Raji (cell line): ENCODE results near the gene PRTN3.

Experiments
- POLR2A ChIP-seq: IDR thresholded peaks from 2 replicates; pipeline ENCODE4 v1.6.1; 2011; ENCODE audit warnings: low read depth, low read length, control low read depth; ENCODE audit not compliant: insufficient read depth

Gene PRTN3

GRCh38 chr19:863315-863620, 22.5 kb downstream of the PRTN3 start:
- TF ChIP-seq POLR2A: no peak

GRCh38 chr19:866769-867300, 26.0 kb downstream of the PRTN3 start:
- TF ChIP-seq POLR2A: no peak

DNA sequence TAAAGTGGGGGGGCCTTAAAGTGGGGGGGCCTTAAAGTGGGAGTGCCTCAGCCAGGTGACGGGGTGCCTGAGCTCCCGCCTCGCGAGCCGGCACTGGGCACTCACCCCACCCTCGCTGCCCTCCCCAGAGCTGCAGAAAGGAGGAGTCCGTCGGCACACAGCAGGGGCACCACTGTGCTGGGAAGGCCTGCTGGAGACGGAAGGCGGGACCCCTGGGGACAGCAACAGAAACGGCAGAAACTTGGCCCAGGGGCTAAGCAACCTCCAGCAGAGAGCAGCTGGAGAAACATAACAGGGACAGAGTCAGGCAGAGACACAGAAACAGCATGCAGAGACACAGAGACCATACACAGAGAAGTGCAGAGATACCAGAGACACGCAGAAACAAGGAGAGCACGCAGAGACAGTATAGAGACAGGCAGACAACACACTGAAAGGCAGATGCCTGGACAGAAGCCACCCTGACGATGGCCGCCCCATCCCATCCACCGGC, 26.5 kb downstream of the PRTN3 start:
- no peak for TF ChIP-seq POLR2A

GRCh38 chr19:867855-868457, 27.2 kb downstream of the PRTN3 start:
- no peak for TF ChIP-seq POLR2A

DNA sequence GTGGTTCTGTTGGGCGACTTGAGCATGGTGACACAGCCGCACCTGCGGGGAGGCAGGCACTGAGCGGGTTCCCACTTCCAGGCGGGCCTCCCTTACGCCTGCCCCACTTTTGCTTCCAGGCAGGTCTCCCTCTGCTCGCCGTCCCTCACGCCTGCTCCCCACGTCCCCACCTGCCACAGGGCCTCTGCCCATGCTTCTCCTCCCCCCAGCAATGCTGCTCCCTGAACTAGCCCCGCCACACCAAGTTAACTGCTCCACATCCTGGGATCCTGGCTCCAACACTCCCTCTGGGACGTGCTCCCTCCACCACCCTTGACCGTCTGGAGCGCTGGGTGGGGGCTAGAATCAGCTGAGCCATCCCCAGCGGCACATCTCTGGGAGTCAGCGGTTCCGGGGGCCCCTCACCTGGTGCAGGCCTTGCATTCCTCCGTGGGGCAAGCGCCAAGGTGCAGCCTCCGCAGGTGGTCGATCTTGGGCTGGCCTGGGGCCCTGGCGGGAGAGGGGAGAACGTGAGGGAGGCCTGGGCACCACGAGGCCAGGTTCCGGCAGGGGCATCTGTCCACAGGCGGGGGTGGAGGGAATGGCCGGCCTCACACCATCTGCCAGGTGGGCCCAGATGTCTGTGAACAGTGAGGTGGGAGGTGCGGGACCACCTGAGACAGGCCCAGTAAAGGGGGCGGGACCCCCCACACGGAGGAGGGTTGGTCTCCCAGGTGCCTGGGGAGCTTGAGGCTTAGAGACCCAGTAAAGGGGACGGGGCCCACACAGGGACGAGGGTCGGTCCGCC, 27.9 kb downstream of the PRTN3 start:
- TF ChIP-seq POLR2A: no peak

- TF ChIP-seq POLR2A: no peak
These were observed 28.7 kb downstream of the PRTN3 start for GRCh38 chr19:869245-870177.

DNA sequence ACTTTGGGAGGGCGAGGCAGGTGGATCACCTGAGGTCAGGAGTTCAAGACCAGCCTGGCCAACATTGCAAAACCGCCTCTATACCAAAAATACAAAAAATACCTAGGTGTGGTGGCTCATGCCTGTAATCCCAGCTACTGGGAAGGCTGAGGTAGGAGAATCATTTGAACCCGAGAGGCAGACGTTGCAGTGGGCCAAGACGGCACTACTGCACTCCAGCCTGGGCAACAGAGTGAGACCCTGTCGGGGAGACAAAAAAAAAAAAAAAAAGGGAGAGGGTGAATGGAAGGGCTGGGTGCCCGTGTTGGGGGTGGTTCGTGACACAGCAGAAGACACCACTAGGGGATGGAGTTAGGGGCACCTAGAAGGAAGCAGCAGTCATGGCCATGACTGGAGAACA, 29.5 kb downstream of the PRTN3 start:
- TF ChIP-seq POLR2A: no peak

- no peak for TF ChIP-seq POLR2A
These were observed 30.2 kb downstream of the PRTN3 start for GRCh38 chr19:870963-871401.

GRCh38 chr19:871446-872265, 30.9 kb downstream of the PRTN3 start:
- no peak for TF ChIP-seq POLR2A

DNA sequence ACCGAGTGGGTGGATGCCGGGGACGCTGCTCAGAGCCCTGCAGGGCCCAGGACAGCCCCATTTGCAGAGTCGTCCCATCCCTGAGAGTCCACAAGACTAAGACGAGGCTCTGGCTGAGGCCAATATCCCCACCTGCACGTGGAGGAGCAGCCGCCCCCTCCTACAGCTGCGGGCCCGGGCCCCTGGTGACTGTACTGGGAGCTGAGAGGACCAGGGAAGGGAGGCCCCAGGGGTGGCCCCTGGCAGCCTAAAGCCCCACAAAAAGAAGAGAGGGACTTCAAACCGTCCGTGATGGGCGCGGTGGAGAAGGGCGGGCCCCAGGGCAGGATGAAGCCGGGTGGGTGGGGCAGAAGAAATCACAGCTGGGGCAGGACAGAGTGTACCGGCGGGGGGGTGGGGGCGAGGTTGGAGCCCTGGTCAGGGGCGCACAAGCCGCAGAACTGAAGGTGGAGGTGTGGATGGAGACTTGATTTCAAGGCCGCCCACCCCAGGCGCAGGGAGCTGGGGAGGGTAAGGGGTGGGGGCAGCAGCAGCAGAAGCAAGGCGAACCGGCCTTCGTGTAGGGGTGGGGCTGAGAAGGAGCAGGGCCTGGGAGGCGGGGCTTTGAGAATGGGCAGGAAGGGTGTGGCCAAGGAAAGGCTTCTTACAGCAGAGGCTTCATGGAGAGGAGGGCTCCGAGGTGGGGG, 31.6 kb downstream of the PRTN3 start:
- no peak for TF ChIP-seq POLR2A

GRCh38 chr19:873084-873483, 32.3 kb downstream of the PRTN3 start:
- no peak for TF ChIP-seq POLR2A

GRCh38 chr19:873561-874041, 32.8 kb downstream of the PRTN3 start:
- no peak for TF ChIP-seq POLR2A

DNA sequence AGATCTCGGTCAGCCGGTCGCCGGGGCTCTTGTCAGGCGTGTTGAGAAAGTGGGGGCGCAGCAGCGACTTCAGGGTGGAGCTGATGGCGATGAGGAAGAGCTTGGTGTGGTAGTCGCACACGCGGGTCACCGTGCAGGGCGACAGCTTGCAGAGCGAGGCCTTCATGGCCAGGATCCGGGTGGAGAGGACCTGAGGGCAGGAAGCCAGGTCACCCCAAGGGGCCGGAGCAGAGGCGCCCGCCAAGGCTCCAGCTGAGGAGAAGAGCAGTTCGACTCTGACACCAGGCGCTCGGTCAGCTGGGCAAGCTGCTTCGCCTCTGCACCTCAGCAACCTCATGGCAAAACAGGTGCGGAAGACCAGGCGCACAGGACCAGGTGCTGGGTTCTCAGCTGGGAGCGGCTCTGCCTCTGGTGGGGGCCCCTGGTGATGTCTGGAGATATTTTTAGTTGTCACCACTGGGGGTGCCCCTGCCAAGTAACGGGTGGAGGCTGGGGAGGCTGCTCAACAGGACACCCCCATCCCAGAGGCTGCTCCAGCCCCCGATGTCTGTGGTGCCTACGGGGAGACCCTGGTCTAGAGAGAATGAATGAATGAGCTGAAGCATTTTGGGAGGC, 34.6 kb downstream of the PRTN3 start:
- TF ChIP-seq POLR2A: no peak

DNA sequence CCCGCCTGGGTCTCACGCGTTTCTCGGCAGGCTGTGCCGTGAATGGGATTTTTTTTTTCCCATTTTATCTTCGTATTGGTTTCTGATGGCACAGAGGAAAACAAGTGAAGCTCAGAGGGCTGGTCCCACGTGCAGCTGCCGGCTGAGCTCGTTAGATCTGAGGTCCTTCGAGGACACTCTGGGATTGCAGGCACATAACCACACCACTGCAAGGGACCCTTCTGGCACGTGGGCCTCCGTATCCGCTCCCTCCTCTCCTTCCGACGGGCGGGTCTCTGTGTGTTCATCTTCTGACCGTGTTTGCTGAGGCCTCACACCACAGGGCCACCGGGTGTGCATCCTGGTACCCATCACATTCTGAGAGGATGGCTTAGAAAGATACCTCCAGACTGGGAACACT, 35.3 kb downstream of the PRTN3 start:
- TF ChIP-seq POLR2A: no peak

GRCh38 chr19:876780-877314, 36.0 kb downstream of the PRTN3 start:
- no peak for TF ChIP-seq POLR2A
